Measurements from ENCODE around the gene CHMP2A. TPM values are rescaled to one million over a fixed set of nuclear protein-coding genes. Genes with fewer than 3 reads are reported as not detected.

Gene CHMP2A
- total RNA-seq (100 to 1,000 TPM in 2 of 4 donors, 10 to 100 TPM in 2; 96.5 to 126 (median 103) TPM), polyA plus RNA-seq (100 to 1,000 TPM; 149 to 184 (median 157) TPM)
- long read RNA-seq, donor 1, transcript CHMP2A-208 (6 exons, 885 nt), result minor isoform, 17 of 59 reads
- long read RNA-seq, donor 1, transcript CHMP2A-201 (6 exons, 913 nt), result major isoform, 31 of 59 reads
- long read RNA-seq, donor 1, partial matches to known transcripts, result 5 of 59 reads
- long read RNA-seq, donor 1, other reads (novel, unspliced or antisense), result 2 of 59 reads
- long read RNA-seq, donor 2, transcript CHMP2A-206 (5 exons, 1,178 nt), result minor isoform, 9 of 85 reads
- long read RNA-seq, donor 2, transcript CHMP2A-201 (6 exons, 913 nt), result major isoform, 52 of 85 reads
- long read RNA-seq, donor 2, transcript CHMP2A-208 (6 exons, 885 nt), result minor isoform, 19 of 85 reads
- long read RNA-seq, donor 2, partial matches to known transcripts, result 0 of 85 reads
- long read RNA-seq, donor 2, other reads (novel, unspliced or antisense), result 5 of 85 reads

- Histone ChIP-seq H3K4me3 (peak within 1 kb of the TSS; percentile 74), H3K27me3 (ENCODE audit: insufficient read depth in 3 of 3, low read length in 2 of 3) (no peaks in the 10 kb centered on the region), H3K9me3 (no peaks in the 10 kb centered on the region), H3K4me1 (peaks cover 31% of the 10 kb centered on the region), H3K27ac (peak within 1 kb of the TSS; percentile 97), H3K36me3 (ENCODE audit: insufficient read depth in 1 of 2, low read depth in 1 of 2) (peaks cover 4 to 57% of the 10 kb centered on the region in 2 donors)
- ATAC-seq (peak; percentile 59 to 66 (median 61)), DNase-seq (peak; percentile 99 to 100)
- intact Hi-C loops (cut with DNase I), result no loop called here
- TF ChIP-seq CTCF (IDR thresholded peaks at IDR 0.05), result no peak
- WGBS, 3 donors, result 0 to 1% (median 1%) methylated on average over 49 to 69 of the region's 69 CpGs
Observed at GRCh38 chr19:58554494-58555368, at the start of gene CHMP2A. Gene CHMP2A, minus strand, starts transcription at chr19:58555105. Its CDS starts 893 bp downstream, at chr19:58554212.

- ATAC-seq (no peak), DNase-seq (no peak)
- Histone ChIP-seq H3K27ac (no peak overlapping the region), H3K9me3 (no peaks in the 10 kb centered on the region), H3K4me1 (peaks cover 4% of the 10 kb centered on the region), H3K4me3 (no peak overlapping the region), H3K36me3 (ENCODE audit: insufficient read depth in 1 of 2, low read depth in 1 of 2) (peaks cover 0 to 31% of the 10 kb centered on the region in 2 donors), H3K27me3 (ENCODE audit: insufficient read depth in 3 of 3, low read length in 2 of 3) (no peaks in the 10 kb centered on the region)
- no peak for TF ChIP-seq CTCF (IDR thresholded peaks at IDR 0.05)
- intact Hi-C loops (cut with DNase I), result no loop called here
- WGBS, 3 donors, result 80 to 86% (median 81%) methylated on average over 4 of the region's 4 CpGs
Observed at GRCh38 chr19:58586133-58586765, 31.3 kb upstream of the CHMP2A start.

GRCh38 chr19:58585442-58586132, 30.7 kb upstream of the CHMP2A start:
- Histone ChIP-seq H3K4me1 (peaks cover 4% of the 10 kb centered on the region), H3K27ac (no peak overlapping the region), H3K27me3 (ENCODE audit: insufficient read depth in 3 of 3, low read length in 2 of 3) (no peaks in the 10 kb centered on the region), H3K4me3 (no peak overlapping the region), H3K9me3 (no peaks in the 10 kb centered on the region), H3K36me3 (ENCODE audit: insufficient read depth in 1 of 2, low read depth in 1 of 2) (peaks cover 0 to 31% of the 10 kb centered on the region in 2 donors)
- 77 to 84% (median 79%) methylated on average over 6 of the region's 6 CpGs for whole genome bisulfite sequencing, 3 donors
- no peak for ATAC-seq
- DNase-seq, result no peak
- intact Hi-C loops (cut with DNase I), result no loop called here
- no peak for TF ChIP-seq CTCF (IDR thresholded peaks at IDR 0.05)
